Activated effector memory CD4-positive, alpha-beta T cell treated with Interleukin-2 at 50 U/mL for 16 hours (primary cell): ENCODE measurements around the gene AP3S2.
"Not testable (repeated sequence)": the region's sequence is repeated elsewhere in the genome, so short reads cannot be mapped to it uniquely, and the experiment has no call there.

Source experiments
- DNase-seq: peaks from one replicate; pipeline ENCODE4 v3.0.0-alpha.2; 2020

AP3S2 gene

DNA sequence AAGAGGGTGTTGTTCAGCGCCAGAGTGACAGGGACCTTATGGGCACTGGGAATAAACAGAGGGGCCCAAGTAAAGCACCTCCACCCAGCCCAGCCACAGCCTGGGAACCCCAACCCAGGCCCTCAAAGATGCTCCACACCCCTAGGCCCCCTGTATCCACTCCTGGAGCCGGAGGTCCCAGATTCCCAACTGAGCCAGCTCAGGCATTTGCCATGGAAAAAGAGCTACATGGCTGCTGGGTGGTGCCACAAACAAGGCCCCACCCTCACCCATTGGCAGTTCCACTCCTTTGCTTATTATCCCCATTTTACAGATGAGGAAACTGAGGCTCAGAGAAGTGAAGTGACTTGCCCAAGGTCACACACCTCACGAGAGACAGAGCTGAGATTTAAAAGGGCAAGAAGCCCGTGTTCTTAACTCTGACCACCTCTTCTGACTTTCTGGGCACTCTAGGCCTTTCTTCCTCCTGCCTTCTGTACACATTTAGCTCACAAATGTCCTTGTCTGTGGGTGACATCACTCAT is 96.1 kb downstream of the AP3S2 start:
- no peak for DNase-seq

DNA sequence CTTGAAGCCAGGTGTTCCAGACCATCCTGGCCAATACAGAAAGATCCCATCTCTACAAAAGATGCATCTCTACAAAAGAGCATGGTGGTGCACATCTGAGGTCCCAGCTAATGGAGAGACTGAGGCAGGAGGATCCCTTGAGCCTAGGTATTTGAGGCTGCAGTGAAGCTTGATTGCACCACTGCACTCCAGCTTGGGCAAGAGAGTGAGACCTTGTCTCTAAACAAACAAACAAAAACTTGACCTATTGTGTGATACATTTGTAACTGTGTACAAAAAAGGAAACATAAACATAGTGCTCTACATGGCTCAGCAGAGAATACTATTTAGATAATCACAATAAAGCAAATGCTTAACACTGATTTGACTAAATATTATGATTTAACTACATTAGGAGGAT is 97.8 kb downstream of the AP3S2 start:
- no peak for DNase-seq

DNA sequence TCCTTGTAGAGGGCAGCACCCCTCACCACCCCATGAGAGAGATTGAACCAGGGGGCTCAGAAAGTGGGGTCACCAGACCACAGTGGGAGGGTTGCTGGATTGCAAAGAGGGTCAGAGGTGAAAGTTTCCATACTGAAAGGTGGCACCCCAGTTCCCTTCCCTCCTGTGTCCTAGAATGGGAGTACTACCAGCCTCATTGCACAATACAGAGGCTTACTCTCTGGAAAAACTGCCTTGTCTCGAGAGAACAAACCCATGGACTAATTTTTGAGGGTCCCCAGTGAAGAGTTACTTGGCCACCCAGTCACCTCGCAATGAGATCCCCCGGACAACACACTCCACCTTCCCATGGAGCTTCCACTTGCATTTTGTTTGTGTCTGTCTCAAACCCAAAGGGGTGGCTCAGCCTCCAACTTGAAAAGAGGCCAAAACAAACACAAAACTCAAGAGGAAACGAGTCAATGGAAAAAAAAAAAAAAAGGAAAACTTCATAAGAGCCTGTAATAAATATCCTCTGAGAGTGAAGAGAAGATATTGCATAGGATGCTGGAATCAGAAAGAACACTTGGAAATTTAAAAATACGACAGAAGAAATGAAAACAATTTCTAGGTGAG is 99.1 kb downstream of the AP3S2 start:
- no peak for DNase-seq

DNA sequence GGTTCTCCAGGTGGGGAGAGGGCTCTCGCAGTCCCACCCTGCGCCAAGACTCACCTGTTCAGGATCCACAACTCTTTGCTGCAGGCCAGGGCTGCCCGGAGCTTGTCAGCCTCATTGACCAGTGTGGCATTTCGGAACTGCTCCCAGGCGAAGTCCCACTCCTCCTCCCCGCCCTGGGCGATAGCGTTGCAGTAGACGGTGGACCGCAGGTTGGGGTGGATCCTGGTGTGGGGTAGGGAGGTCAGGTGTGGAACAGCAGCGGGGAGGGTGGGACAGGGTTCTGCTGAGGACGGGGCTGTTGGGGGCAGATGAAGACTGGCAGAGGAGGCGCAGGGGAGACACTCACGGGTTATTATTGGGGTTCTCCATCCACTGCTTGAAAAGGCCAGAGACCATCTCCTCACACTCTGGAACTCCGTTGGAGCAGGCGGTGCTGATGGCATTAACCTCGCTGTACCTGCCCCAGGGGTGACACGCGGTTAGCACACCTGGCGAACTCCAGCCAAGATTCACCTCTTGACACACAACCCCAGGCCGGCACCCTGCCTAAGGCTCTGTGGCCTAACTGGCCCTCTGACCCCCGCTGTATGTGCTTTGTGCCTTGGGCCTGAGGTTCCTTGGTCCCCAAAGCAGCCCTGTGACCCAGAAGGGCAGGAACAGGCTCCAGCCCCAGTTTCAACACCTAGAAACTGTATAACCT is 101.5 kb downstream of the AP3S2 start:
- DNase-seq: no peak

DNA sequence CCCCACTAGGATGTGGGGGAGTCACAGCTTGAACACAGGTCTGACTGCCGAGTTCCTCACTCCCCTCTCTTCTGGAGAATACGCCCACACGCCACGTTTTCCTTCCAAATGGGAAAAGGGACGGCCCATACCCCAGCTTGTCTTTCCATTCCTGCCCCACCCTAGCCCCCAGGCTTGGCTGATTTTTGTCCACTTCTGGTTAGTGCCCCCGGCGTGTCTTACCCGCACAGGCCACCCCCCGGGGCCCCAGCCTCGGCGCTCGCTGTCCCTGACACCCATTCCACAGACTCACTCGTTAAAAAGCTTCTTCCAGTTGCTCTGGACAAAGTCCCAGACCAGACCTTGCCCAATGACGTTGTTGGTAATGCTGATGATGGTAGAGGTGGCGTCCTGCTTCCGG is 103.1 kb downstream of the AP3S2 start:
- DNase-seq: no peak

DNA sequence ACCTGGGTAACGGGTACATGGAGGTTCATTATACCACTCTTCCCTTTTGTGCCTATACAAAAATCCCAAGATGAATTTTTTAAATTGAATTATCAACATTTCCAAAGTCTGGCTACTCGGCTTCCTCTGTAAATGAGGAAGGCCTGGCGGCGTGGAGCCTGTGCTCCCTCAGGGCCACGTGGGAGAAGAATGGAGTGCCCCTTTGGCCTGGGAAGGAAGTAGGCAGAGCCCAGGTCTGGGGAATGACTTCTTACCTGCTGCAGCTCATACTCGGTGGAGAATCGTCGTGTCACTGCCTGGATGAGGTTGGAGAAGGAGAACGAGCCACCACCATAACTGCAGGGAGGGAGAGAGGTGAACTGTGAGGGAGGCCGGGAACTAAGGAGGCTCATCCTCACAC is 103.6 kb downstream of the AP3S2 start:
- no peak for DNase-seq

DNA sequence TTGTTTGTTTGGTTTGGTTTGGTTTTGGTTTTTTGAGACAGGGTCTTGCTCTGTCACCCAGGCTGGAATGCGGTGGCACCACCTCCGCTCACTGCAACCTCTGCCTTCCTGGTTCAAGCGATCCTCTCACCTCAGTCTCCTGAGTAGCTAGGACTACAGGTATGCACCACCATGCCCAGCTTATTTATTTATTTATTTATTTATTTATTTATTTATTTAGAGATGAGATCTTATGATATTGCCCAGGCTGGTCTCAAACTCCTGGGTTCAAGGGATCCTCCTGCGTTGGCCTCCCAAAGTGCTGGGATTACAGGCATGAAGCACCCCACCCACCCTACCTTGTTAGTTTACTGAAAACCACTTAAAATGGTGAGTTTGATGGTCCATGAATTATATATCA is 105.2 kb downstream of the AP3S2 start:
- DNase-seq: not testable (repeated sequence)

DNA sequence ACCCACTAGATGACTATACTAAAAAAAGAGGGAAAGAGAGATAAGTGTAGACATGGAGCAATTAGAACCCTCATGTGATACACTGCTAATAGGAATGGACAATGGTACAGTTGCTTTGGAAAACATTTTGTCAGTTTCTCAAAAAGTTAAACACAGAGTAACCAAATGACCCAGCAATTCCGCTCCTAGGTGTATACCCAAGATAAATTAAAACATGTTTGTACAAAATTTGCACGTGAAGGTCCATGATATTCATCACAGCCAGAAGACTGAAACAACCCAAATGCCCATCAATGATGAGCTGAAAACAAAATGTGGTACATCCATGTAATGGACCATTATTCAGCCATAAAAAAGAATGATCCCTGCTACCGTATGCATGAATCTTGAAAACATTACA is 105.8 kb downstream of the AP3S2 start:
- DNase-seq: no peak

DNA sequence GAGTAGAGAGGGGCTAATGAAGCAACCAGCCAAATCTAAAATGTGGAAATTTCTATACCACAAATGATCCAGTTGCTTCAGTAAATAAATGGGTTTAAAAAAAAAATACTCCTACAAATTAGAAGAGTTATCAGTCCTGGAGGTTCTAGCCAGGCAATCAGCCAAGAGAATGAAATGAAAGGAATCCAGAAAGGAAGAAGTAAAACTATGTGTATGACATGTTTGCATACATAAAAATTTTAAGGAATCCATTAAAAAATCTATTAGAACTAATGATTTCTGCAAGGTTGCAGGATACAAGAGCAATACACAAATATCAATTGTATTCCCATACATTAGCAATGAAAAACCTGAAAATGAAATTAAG is 108.0 kb downstream of the AP3S2 start:
- DNase-seq: no peak

DNA sequence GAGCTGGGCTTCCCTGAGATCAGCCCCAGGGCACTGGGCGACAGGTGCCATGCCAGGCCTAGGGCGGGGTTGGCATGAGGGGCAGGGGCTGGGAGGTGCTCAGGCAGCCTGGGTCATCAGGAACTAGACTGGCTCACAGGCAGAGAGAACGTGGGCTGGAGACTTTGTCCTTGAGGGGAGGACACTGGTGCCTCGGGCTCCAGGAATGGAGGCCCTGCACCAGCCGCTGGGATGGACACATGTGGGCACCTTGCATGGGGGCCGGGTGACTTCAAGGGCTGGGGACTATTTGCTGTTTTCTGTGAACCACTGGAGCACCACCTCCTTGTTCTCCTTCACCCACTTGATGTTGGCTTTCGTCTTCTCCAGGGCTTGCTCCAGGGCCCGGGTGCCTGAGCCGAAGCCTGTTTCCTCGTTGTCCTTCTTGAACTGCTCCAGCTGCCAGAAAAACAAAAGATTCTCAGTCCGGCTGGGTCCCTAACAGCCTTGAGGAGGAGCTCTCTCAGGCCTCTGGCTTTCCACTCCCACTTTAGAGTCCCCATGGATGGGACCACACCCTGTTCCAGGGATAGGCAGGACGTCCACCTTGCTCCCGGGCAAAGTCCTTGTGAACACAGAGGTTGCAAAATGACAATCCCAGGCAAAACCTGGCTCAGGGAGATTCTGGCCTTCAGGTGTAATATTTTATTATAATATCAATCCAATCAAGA is 108.6 kb downstream of the AP3S2 start:
- DNase-seq: no peak

DNA sequence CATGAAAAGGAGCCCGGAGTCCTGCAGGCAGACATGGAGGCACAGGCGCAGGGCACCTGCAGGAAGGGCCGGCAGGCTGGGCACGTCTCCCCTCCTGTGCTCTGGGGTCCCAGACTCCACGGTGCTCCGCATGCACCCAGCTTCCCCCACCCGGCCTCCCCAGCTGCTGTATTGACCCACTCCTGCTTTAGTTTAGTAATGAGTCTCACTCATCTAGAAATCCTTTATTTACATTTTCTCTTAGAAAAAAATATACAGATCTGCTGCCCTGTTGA is 109.2 kb downstream of the AP3S2 start:
- DNase-seq: no peak

DNA sequence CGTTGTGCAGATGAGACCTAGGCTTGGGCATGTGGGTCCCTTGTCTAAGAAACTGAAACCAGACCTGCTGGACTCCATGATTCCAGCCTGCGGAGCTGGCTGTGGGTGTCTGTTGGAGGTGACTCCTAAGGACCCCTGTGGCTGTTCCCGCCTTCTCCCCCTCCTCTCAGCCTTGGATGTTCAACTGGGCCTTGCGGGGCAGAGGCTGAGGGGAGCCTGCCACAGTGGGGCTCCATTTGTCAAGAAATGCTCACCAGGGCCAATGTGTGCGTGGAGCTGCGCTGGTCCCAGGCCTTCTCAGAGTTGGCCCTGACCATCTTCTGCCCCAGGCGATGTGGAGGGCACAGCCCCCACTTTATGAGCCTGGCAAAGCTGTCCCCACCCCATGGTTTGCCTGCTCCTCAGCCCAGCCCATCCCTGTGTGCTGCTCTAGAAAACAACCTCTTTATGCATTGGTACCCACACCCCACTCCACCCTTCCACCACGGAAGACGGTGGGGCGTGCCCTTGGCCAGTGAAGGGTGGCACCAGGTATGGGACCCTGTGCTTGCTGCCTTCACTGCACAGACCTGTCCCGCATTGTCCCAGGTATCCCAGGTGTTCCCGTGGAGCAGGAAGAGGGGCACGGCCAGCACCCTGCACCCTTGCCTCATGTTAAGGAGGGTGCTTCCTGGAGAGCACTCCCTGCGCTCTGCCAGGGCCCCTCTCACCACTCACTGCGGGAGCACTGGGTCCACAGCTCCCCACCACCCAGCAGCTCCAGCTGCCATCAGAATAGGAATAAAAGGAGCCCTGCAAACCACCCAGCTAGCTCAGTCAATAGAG is 109.7 kb downstream of the AP3S2 start:
- DNase-seq: no peak

DNA sequence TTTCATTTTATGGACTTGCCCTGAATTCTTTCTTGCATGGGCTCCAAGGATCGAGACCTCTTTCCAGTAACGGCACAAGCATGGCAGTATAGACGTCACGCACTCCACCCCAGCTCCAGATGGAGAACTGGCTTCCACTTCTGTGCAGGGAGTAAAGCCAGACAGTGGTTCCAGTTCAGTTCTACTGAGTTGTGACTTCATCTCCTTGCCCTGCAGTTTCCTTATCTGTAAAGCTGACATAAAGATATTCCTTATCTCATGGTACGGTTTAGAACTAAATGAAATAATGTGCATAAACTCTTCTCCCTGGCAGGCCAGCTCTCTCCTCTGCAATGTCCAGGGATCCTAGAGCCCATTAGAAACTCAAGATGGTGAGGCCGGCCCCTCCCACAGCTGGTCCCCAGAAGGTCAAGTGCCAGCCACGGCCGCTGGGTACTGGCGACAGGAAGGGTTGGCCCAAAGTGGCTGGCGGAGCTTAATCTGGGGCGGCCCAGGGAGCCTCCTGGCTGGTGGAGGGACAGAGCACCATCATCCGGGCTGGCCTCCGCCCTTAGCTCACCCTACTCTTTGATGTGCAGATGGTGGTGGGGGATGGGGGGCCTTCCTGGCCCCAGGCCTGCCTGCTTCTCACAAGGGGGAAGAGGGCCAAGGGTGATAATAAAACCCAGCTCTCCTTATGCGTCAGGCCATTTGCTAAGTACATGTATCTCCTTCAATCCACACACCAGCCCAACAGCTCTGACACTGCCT is 110.5 kb downstream of the AP3S2 start:
- DNase-seq: no peak

DNA sequence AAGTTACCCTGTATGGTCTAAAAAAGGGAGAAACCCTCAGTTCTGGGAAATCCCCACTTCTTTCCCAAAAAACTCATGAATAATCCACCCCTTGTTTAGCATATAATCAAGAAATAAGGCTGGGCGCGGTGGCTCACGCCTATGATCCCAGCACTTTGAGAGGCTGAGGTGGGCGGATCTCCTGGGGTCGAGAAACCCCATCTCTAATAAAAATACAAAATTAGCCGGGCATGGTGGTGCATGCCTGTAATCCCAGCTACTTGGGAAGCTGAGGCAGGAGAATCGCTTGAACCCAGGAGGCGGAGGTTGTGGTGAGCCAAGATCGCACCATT is 111.2 kb downstream of the AP3S2 start:
- DNase-seq: not testable (repeated sequence)

DNA sequence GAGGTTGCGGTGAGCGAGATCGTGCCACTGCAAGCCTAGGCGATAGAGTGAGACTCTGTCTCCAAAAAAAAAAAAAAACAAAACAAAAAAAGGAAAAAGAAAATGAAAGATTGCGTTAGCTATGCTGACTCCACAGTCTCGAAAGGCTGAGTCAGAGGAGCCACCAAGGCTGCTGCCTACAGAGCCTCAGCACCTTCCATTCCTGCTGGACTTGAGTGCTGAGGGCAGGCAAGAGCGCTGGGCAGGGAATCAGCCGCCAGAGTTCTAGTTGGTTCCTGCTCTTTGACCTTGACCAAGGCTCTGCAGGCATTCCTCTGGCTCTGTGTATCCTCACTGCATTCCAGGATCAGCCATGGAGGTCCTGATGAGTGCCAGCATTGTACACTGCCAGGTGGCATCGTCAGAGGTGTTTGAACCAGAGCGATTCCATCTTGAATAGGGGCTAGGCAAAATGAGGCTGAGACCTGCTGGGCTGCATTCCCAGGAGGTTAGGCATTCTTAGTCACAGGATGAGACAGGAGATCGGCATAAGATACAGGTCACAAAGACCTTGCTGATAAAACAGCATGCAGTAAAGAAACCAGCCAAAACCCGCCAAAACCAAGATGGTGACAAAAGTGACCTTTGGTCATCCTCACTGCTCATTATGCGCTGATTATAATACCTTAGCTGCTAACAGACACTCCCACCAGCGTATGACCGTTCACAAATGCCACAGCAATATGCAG is 111.7 kb downstream of the AP3S2 start:
- DNase-seq: no peak

DNA sequence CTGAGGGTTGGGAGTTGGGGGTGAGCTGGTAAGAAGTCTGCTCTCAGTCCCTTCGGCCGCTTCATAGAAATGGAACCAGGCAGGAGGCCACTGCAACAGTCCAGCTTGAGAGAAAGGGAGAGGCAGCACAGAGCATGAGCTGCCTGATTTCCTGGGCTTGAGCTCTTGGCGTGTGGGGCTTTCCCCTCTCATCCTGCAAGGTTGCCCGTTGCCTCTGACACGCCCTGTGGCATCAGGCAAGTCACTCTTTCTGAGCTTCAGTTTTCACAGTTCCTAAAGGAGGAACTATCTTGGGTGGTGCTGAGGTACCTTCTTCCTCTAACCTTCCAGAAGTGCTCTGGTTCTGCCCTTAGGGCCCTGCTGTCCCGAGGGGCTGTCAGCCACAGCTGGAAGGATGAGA is 112.7 kb downstream of the AP3S2 start:
- DNase-seq: no peak

DNA sequence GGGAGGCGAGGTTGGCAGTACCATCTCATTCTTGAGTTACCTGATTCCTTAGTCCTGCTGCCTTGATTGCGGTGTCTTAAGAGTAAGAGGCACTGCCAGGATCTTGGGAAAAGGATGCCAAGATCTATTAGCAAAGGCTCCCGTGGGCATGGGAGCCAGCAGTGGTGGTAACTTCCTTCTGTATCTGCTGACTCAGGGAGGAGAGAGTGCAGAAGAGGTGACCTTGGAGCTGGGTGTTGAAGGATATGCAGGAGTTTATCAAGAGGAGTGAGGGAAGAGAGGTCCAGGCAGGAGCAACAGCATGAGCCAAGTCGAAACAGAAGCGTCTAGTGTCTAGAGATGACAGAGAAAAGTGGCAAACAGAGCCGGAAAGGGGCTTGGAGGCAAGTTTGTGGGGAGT is 113.2 kb downstream of the AP3S2 start:
- no peak for DNase-seq
